Peyer's patch (tissue), 4 donors: Measurements from ENCODE around the gene ANKRD22. TPM values are rescaled to one million over a fixed set of nuclear protein-coding genes. Genes with fewer than 3 reads are reported as not detected.
A peak's percentile ranks its signal among the peaks of the same experiment; 100 is the strongest.

Experiments
- DNase-seq, 3 donors: peaks; one replicate each; pipeline ENCODE4 v3.0.0-alpha.2; 2017 to 2019
- H3K27ac ChIP-seq, 4 donors: fragments of 200-600 bp; sonication (generic); one replicate each; pipeline ENCODE4 v1.5.1; 2016 to 2019
- H3K27me3 ChIP-seq, 2 donors: fragments of 200-600 bp; sonication (generic); one replicate each; pipeline ENCODE4 v1.5.1; 2019
- H3K36me3 ChIP-seq, 3 donors: fragments of 200-600 bp; sonication (generic); one replicate each; pipeline ENCODE4 v1.5.1; 2016 to 2019
- H3K4me1 ChIP-seq, 4 donors: fragments of 200-600 bp; sonication (generic); one replicate each; pipeline ENCODE4 v1.5.1; 2016 to 2019
- H3K4me3 ChIP-seq, 4 donors: fragments of 200-600 bp; sonication (generic); 1 replicate in 3 of 4; 2 replicates in 1 of 4; pipeline ENCODE4 v1.5.1; 2016 to 2019; ENCODE audit warnings: mild to moderate bottlenecking in 1 of 4
- H3K9me3 ChIP-seq, 4 donors: fragments of 200-600 bp; sonication (generic); one replicate each; pipeline ENCODE4 v1.5.1; 2016 to 2019; ENCODE audit warnings: mild to moderate bottlenecking in 1 of 4
- POLR2A ChIP-seq, 2 donors: fragments of 450-650 bp; IDR thresholded peaks; one replicate each; pipeline ENCODE4 v1.5.1; 2017; ENCODE audit warnings: antibody characterized with exemption in 2 of 2, mild to moderate bottlenecking in 2 of 2, moderate library complexity in 2 of 2
- total RNA-seq, 4 donors: library from RNA; depleted of rRNA; stranded (reverse); fragments of >200 nt; gene quantifications; one replicate each; pipeline ENCODE4 v1.1.0, GENCODE V29; 2016
- TF ChIP-seq, protein P1 (sequence below), 6 experiments: fragments of 450-650 bp in 4 of 6; fragments of 200-600 bp in 2 of 6; sonication (generic) in 1 of 6; IDR thresholded peaks; one replicate each; pipeline ENCODE4 v1.5.1; 2017 to 2019; ENCODE audit warnings: antibody characterized with exemption in 6 of 6, mild to moderate bottlenecking in 3 of 6, moderate library complexity in 1 of 6

Gene ANKRD22
- total RNA-seq, 4 donors from 2014 or later = 0.70 to 1.5 (median 1.1) TPM; not detected in 1

GRCh38 chr10:88874281-88874680 is 22.6 kb upstream of the ANKRD22 start:
- Histone ChIP-seq H3K4me1 (peaks cover 0 to 5% (median 2%) of the 10 kb centered on the region in 4 donors), H3K4me3 (no peak overlapping the region), H3K36me3 (no peaks in the 10 kb centered on the region), H3K27me3 (no peaks in the 10 kb centered on the region), H3K9me3 (no peaks in the 10 kb centered on the region), H3K27ac (no peak overlapping the region)
- TF ChIP-seq, protein P1, sequence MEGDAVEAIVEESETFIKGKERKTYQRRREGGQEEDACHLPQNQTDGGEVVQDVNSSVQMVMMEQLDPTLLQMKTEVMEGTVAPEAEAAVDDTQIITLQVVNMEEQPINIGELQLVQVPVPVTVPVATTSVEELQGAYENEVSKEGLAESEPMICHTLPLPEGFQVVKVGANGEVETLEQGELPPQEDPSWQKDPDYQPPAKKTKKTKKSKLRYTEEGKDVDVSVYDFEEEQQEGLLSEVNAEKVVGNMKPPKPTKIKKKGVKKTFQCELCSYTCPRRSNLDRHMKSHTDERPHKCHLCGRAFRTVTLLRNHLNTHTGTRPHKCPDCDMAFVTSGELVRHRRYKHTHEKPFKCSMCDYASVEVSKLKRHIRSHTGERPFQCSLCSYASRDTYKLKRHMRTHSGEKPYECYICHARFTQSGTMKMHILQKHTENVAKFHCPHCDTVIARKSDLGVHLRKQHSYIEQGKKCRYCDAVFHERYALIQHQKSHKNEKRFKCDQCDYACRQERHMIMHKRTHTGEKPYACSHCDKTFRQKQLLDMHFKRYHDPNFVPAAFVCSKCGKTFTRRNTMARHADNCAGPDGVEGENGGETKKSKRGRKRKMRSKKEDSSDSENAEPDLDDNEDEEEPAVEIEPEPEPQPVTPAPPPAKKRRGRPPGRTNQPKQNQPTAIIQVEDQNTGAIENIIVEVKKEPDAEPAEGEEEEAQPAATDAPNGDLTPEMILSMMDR (IDR thresholded peaks at IDR 0.05) = no peak
- TF ChIP-seq POLR2A (IDR thresholded peaks at IDR 0.05) = no peak
- no peak for DNase-seq

- no peaks in the 10 kb centered on the region for H3K4me1 ChIP-seq
- no peak for DNase-seq
- no peaks in the 10 kb centered on the region for H3K36me3 ChIP-seq
- H3K27me3 ChIP-seq = no peaks in the 10 kb centered on the region
- H3K27ac ChIP-seq = no peak overlapping the region
- no peak overlapping the region for H3K4me3 ChIP-seq
- TF ChIP-seq, protein P1 (IDR thresholded peaks at IDR 0.05) = no peak
- TF ChIP-seq POLR2A (IDR thresholded peaks at IDR 0.05) = no peak
- H3K9me3 ChIP-seq = no peaks in the 10 kb centered on the region
These were observed 22.1 kb upstream of the ANKRD22 start for GRCh38 chr10:88873757-88874156.

GRCh38 chr10:88870089-88870488 is 18.4 kb upstream of the ANKRD22 start:
- DNase-seq = no peak
- H3K27ac ChIP-seq = no peak overlapping the region
- no peak overlapping the region for H3K4me3 ChIP-seq
- no peaks in the 10 kb centered on the region for H3K9me3 ChIP-seq
- no peaks in the 10 kb centered on the region for H3K36me3 ChIP-seq
- no peaks in the 10 kb centered on the region for H3K4me1 ChIP-seq
- TF ChIP-seq, protein P1 (IDR thresholded peaks at IDR 0.05) = no peak
- no peak for TF ChIP-seq POLR2A (IDR thresholded peaks at IDR 0.05)
- H3K27me3 ChIP-seq = no peaks in the 10 kb centered on the region

GRCh38 chr10:88866454-88866853 is 14.8 kb upstream of the ANKRD22 start:
- Histone ChIP-seq H3K4me1 (no peaks in the 10 kb centered on the region), H3K4me3 (no peak overlapping the region), H3K27ac (no peak overlapping the region), H3K9me3 (no peaks in the 10 kb centered on the region), H3K36me3 (no peaks in the 10 kb centered on the region), H3K27me3 (no peaks in the 10 kb centered on the region)
- no peak for DNase-seq
- TF ChIP-seq, protein P1 (IDR thresholded peaks at IDR 0.05) = no peak
- no peak for TF ChIP-seq POLR2A (IDR thresholded peaks at IDR 0.05)

- no peaks in the 10 kb centered on the region for H3K4me1 ChIP-seq
- no peak for TF ChIP-seq POLR2A (IDR thresholded peaks at IDR 0.05)
- TF ChIP-seq, protein P1 (IDR thresholded peaks at IDR 0.05) = peak in 3 of 6 experiments; percentile 45 to 65 (median 53)
- H3K9me3 ChIP-seq = no peaks in the 10 kb centered on the region
- no peak overlapping the region for H3K4me3 ChIP-seq
- no peak for DNase-seq
- H3K27me3 ChIP-seq = no peaks in the 10 kb centered on the region
- H3K36me3 ChIP-seq = no peaks in the 10 kb centered on the region
- no peak overlapping the region for H3K27ac ChIP-seq
These were observed 13.7 kb upstream of the ANKRD22 start for GRCh38 chr10:88865281-88865876.

- no peaks in the 10 kb centered on the region for H3K4me1 ChIP-seq
- H3K9me3 ChIP-seq = no peaks in the 10 kb centered on the region
- no peak overlapping the region for H3K4me3 ChIP-seq
- H3K36me3 ChIP-seq = no peaks in the 10 kb centered on the region
- H3K27ac ChIP-seq = no peak overlapping the region
- no peak for DNase-seq
- no peaks in the 10 kb centered on the region for H3K27me3 ChIP-seq
- TF ChIP-seq POLR2A (IDR thresholded peaks at IDR 0.05) = no peak
- TF ChIP-seq, protein P1 (IDR thresholded peaks at IDR 0.05) = no peak
These were observed 9.4 kb upstream of the ANKRD22 start for GRCh38 chr10:88861036-88861435.
